NK-92 (cell line): ENCODE measurements around the gene SHROOM3.
"Not testable (repeated sequence)": the region's sequence is repeated elsewhere in the genome, so short reads cannot be mapped to it uniquely, and the experiment has no call there.

ENCODE experiments used
- DNase-seq: peaks from one replicate; lab custom pipeline; 2025; ENCODE audit not compliant: unreplicated experiment; lab: John Stamatoyannopoulos, UW

SHROOM3 gene

DNA sequence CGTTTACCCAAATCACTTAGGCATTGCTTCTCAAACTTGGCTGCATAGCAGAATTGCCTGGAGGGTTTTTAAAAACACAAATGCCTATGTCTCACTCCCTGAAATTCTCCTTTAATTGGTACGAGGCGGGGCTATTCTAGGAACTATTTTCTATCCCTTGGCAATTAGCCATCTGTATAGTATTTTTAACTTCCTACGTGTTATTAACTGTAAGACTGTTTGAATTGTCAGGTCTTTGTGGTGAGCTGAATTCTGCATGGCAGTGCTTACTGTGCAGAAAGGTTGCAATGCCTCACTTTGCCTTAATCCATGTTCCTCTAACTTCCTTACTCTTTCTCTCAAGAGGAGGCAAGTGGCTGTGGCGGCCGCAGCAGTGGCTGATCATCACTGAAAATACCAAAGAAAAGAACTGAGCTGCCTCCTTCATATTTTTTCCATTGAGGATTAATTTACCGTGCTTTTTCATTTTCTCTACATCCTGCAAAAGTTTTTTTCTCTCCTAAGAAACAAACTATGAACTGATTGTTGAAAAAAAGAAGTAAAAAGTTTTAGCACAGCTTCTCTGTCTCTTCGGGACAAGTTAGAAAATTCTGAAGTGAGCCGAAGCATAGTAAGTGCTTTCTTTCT, at the start of gene SHROOM3:
Gene SHROOM3 (plus strand): TSS at position 329 of the 627 bp plus-strand sequence. CDS start 824 bp downstream, outside the sequence.
- no peak for DNase-seq

- DNase-seq = no peak
Measured at GRCh38 chr4:76385974-76386373, 49.1 kb upstream of the SHROOM3 start.

GRCh38 chr4:76386566-76387305, 48.3 kb upstream of the SHROOM3 start:
- no peak for DNase-seq

DNA sequence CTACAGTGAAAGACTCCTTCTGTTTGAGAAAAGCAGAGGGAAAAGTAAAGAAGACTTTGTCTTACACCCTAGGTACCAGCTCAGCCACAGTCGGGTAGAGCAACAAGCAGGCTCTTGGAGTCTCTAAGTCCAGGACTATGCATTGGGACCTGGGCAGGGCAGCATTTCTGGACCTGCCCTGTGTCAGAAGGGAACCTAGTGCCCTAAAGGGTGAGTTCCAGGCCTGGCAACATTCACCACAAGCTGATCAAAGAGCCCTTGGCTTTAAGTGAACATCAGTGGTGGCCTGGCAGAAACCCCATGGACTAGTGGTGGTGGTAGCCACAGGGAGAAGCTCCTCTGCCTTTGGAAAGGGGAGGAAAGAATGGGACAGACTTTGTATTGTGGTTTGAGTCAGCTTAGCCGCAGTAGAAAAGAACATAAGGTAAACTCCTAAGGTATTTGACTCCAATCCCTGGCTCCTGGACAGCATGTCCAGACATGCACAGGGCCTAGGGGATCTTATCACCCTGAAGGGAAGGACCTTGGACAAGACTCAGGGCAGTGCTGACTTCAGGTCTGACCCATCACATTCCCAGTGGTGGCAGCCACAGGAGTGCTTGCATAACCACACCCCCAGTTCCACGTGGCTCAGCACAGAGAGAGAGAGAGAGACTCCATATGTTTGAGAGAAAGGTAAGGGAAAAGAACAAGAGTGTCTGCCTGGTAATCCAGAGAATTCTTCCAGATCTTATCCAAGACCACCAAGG, 46.7 kb upstream of the SHROOM3 start:
- DNase-seq = no peak

DNA sequence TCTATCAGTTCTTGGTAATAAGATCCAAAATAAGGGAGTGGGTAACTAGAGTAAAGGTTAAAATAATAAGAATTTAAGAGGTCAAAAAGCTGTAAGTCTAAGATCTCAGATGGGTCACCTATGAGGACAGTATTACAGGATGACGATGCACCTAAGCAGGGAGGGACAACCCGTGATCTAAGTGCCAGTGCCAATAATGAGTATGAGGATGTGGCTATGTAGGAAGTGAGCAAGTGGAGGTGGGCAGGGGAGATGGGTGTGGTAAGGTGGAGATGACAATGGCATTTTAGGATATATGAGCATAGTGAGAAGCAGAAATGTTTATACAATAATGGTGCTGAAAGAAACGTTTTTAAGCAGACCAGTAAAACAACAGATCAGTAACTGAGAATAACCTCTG, 33.4 kb upstream of the SHROOM3 start:
- no peak for DNase-seq

- no peak for DNase-seq
Measured at GRCh38 chr4:76406081-76406480, 28.9 kb upstream of the SHROOM3 start.

GRCh38 chr4:76407440-76408119, 27.4 kb upstream of the SHROOM3 start:
- DNase-seq = no peak

GRCh38 chr4:76410636-76411035, 24.4 kb upstream of the SHROOM3 start:
- DNase-seq = no peak

- no peak for DNase-seq
Measured at GRCh38 chr4:76420188-76420761, 14.8 kb upstream of the SHROOM3 start.

GRCh38 chr4:76420762-76421581, 14.1 kb upstream of the SHROOM3 start, which contains the start of gene CCDC158:
CCDC158 (minus strand) TSS chr4:76421141; CDS start chr4:76403207, 17,934 bp downstream.
- no peak for DNase-seq

DNA sequence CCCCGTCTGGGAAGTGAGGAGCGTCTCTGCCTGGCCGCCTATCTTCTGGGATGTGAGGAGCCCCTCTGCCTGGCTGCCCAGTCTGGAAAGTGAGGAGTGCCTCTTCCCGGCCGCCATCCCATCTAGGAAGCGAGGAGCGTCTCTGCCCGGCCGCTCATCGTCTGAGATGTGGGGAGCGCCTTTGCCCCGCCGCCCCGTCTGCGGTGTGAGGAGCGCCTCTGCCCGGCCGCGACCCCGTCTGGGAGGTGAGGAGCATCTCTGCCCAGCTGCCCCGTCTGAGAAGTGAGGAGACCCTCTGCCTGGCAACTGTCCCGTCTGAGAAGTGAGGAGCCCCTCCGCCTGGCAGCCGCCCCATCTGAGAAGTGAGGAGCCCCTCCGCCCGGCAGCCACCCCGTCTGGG, 11.9 kb upstream of the SHROOM3 start:
- not testable (repeated sequence) for DNase-seq

DNA sequence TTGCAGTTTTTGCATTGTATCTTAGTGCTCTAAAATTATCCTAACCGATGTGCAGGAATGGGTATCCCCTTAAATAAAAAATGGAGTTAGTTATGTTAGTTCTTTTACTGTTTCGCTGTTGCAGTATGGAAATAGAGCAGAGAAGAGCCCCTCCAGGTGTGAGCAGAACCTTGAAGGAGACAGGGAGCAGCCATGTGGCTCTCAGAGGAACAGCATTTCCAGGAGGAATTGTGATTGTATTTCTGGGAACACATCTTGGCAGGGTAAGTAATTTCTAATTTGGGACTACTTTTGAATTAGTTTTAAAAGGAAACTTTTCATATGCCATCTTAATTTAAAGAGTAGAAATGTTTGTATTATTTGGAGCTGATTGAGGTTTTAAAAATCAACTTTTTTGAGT, 8.8 kb upstream of the SHROOM3 start:
- no peak for DNase-seq

GRCh38 chr4:76429636-76430035, 5.4 kb upstream of the SHROOM3 start:
- DNase-seq = no peak

DNA sequence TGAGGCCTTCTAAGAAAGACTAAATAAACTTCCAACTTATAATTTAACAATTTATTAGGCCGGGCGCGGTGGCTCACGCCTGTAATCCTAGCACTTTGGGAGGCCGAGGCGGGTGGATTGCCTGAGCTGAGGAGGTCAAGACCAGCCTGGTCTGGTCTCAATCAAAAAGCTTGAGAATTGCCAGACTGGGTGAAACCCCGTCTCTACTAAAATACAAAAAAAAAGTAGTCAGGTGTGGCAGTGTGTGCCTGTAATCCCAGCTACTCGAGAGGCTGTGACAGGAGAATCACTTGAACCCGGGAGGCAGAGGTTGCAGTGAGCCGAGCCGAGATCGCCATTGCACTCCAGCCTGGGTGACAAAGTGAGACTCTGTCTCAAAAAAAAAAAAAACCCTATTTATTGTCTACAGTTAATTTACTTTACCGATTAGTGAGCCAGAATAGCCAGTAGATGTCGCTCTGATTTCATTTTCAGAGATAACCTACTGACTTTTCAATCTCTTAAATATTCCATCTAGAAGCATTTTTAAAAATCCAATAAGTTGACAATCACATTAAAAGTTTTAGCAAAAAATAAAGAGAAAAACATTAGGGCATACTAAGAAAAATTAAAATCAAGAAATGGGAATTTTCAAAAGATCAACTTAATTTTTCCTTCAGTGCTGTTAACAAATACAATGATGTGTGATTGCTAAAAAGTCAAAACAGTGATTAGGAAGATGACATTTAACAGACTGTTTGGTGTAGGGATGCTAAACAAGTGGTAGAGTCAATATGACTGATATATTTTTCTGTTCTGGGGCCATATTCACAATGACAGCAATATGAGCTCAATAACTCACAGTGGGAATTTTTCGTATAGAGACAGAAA, 4.3 kb upstream of the SHROOM3 start:
- DNase-seq = no peak

DNA sequence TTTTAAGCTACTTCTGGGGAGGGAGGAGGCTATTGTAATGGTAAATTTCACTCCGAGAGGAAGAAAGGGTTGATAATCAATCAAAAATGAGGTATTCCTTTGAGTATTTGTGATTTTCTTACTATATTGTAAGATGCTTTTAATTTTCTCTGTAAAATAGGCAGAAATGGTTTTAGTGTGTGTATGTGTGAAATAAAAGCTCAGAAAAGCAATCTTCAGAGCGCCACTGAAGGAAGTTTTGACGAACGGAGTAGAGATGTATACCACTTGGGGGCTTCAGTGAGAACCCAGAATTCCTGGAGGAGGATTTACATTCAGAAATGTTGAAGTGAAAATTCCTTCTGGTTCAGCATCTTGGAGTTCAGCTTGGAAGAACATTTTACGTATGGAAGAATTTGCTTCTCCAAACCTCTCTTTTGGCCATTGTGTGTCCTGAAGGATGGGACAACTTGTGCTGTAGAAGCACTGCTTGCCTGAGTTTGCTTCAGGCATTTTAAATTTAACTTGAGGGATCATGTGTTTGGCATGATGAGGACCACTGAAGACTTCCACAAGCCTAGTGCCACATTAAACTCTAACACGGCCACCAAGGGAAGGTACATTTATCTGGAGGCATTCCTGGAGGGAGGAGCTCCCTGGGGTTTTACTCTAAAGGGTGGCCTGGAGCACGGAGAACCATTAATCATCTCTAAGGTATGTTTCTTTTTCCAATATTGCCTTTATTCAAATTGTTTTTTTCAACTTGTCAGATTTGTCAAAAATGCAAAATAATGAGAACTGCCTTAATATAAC, 695 bp downstream of the SHROOM3 start:
- DNase-seq = no peak

DNA sequence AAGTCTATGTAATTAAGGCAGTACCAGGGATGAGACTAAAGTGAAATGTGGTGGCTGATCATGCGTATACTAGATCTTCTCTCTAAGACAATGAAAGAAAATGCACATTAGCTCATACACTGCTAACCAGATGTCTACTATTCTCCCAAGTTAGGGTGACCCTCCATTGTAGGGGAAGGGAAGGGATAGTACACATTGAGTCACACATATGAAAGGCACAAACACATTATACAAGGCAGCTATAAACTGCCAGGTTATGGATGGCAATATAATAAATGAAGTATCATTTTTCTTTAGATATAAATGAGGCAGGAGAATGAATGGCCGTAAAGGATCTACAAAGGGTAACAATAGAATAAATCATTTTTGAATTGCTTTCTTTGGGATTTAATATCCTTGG, 4.5 kb downstream of the SHROOM3 start:
- no peak for DNase-seq

DNA sequence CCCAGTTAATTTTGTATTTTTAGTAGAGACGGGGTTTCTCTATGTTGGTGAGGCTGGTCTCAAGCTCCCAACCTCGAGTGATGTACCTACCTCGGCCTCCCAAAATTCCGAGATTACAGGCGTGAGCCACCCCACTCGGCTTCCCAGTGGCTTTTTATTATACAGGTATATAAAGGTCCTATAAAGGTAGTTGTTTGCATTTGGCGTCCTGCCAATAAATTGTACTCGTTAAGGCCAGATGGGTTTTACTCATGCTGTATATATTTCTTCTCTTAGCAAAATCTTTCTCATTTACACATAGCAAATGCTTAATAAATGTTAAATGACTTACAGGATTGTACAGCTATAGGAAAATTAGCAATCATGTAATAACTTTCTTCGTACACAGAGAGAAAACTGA, 6.9 kb downstream of the SHROOM3 start:
- no peak for DNase-seq

DNA sequence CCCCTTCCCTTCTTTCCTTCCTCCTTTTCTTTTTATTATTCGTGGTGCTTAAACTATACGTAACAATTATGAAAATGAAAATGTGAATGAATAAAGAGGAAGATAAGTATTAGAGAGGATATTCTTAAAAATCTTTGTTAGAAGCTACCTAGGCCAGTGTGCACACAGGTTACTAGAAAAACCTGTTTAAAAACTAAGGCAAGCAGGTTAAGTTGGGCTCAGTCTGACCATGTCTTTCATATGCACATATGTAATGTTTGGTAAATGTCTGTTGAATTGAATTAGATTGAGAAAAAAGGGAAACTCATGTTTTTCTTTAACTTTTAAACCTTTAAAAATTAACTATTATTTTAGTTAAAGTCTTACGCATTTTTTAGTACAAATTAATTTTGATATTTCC, 7.8 kb downstream of the SHROOM3 start:
- DNase-seq = no peak
